Stimulated activated CD8-positive, alpha-beta memory T cell treated with anti-CD3 and anti-CD28 coated beads, Interleukin-12 subunit alpha, Interleukin-12 subunit beta, amount 100 ng/mL, for 24 hours (primary cell): ENCODE measurements around the gene OVOL2.
"Not testable (repeated sequence)": the region's sequence is repeated elsewhere in the genome, so short reads cannot be mapped to it uniquely, and the experiment has no call there.

ENCODE experiments used
- DNase-seq: peaks from one replicate; pipeline ENCODE4 v3.0.0-alpha.2; 2020; ENCODE audit errors: extremely low read depth

OVOL2 gene

GRCh38 chr20:18057994-18058349 lies 256 bp upstream of the OVOL2 start:
- DNase-seq: no peak

GRCh38 chr20:18056174-18057100 lies 1.3 kb downstream of the OVOL2 start:
- no peak for DNase-seq

DNA sequence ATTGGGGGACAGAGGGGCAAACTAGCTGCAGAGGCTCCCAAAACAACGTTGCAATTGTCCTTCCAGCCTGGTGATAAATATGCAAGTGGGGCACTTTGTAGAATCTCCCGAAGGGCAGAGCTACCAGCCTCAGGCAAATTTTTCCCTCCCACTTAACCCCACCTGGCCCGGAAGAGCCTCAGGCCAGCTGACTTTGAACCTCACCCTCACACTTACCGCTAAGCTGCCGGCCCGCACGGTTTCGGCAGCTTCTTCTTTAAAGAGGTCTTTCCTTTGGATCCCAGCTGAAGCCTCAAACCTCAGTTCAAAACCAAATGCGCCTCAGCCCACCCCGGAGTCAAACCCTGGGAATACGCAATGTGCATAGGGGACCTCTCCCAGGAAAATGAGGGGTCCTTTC lies 2.5 kb downstream of the OVOL2 start:
- DNase-seq: no peak

GRCh38 chr20:18052856-18053255 lies 4.9 kb downstream of the OVOL2 start:
- no peak for DNase-seq

- DNase-seq: no peak
Measured at GRCh38 chr20:18050628-18051027, 7.1 kb downstream of the OVOL2 start.

GRCh38 chr20:18048176-18048575 lies 9.5 kb downstream of the OVOL2 start:
- no peak for DNase-seq

- no peak for DNase-seq
Measured at GRCh38 chr20:18046535-18046934, 11.2 kb downstream of the OVOL2 start.

GRCh38 chr20:18042229-18042628 lies 15.5 kb downstream of the OVOL2 start:
- DNase-seq: no peak

DNA sequence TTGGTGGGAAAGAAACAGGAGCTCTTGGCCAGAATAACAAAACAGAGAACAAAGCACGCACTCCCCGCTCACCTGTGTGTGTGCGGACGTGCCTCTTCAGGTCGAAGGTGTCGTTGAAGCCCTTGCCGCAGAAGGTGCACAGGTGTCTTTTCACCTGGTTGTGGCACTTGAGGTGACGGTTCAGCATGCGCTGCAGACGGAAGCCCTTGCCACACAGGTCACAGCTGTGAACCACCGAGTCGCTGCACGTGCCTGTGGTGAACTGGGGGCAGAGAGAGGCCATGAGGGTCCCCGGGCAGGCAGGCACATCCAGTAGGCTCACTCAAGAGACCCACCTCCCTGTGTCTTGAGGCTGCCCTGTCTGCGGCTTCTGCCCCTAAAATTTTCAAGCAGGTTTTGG lies 16.3 kb downstream of the OVOL2 start:
- DNase-seq: no peak

DNA sequence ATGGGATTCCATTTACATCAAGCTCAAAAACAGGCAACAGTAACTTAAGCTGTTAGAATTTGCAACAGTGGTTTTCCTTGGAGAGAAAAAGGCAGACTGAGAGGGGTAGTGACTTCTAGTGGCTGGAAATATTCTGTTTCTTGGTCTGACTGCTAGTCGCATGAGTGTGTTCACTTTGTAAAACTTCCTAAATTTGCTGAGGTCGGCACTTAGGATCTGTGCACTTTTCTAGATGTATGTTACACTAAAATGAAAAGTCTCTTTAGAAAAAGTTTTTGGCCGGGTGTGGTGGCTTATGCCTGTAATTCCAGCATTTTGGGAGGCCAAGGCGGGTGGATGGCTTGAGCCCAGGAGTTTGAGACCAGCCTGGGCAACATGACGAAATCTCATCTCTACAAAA lies 18.7 kb downstream of the OVOL2 start:
- no peak for DNase-seq

- DNase-seq: no peak
Measured at GRCh38 chr20:18034039-18034438, 23.7 kb downstream of the OVOL2 start.

DNA sequence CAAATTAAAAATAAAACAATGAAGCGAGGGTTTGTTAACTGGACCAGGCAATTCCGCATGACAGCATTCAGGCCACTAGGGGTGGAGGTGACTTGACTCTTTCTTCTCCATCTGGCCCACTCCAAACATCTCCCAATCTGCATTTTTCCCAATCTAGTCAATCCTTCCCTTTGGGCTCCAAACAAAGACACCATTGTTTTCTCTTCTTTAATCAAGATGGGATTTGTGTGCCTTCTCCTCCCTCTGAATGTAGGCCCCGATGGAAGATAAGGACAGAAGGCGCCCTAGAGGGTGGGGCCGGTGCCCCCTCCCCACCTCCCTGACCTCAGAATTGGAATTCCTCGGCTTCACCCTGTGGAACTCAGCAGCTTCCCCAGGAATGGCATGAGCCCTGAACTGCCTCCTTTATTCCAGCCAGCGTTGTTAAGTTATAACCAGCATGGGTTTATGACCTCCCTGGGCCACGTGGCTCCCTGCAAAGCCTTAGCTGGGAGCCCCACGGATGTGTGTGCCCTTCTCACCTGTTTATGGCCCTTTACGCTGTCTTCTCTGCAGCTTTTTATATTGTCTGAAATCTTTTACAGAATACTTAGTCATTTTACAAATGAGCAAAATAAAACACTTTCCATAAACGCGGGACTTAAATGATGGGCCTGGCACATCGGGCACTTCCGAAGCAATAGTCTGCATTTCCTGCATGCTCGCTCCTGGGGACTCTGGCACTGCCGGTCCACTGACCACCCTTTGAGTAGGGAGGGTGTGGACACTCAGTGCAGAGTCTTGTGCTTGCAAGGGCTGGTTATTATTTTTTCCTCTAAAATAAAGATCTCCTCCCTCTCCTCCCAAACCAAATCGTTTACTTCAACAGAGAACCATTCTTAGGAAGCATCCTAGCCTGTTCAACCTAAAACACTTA lies 24.5 kb downstream of the OVOL2 start:
- no peak for DNase-seq

DNA sequence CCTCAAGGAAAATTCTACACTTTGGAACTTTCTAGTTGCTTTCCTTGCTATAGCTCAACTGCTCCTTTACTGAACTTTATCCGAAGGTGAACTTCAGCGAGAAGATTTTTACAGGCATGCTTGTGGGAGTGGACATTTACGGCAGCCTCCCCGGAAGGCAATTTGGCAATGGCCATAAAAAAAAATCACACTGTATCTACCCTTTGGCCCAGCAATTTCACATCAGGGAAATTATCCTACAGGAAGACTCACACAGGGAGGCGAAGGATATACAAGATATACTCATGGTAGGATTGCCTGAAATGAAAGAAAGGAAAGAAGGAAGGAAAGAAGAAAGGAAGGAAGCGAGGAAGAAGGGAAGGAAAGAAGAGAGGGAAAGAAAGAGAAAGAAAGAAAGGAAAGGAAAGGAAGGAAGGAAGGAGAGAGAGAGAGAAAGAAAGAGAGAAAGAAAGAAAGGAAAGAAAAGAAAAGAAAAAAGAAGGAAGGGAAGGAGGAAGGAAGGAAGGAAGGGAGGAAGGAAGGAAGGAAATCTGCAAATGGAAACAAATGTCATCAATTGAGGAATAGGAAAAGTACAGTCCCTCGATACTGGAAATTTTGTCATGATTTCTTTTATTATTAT lies 25.7 kb downstream of the OVOL2 start:
- DNase-seq: no peak

- no peak for DNase-seq
Measured at GRCh38 chr20:18031050-18031449, 26.7 kb downstream of the OVOL2 start.

DNA sequence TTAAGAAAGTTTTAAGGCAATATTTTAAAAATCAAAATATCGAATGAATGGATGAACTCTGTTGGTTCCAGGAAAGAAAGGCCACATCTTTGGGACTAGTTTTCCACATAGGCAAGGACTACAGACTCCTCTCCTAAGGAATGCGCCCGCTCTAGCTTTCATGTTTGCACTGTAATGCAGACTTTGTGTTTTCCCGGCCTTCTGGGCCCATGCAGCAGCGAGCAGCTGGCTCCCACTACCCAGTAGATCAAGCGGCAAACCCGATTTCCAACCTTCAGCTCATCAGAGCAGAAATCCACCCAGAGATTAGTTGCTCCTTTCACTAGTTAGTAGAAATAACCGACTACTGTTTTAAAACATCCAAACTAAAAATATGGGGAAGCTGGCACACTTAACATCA lies 27.7 kb downstream of the OVOL2 start:
- DNase-seq: no peak

GRCh38 chr20:18027011-18027410 lies 30.7 kb downstream of the OVOL2 start:
- DNase-seq: not testable (repeated sequence)

DNA sequence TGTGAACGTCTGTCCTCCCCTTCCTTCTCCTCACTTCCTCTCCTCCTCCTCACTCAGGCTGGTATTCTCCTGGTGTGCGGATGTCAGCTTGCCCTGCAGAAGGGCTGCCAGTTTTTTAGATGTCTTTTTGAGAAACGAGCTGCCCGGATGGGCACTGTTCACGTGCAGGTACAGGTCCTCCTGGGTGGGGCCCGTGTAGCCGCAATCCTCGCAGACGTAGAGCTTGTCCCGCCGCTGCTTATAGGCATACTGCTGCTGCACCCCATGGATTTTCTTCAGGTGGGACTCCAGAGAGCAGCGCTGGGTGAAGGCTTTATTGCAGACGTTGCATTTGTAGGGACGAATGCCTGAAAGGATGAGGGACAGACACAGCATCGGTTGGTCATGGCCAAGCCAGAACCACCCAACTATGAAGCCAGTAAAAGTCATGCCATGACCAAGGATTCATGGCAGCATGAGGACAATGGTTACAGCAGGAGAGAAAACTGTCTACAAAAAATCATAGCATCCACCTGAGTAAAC lies 33.0 kb downstream of the OVOL2 start:
- no peak for DNase-seq

GRCh38 chr20:18020931-18021330 lies 36.8 kb downstream of the OVOL2 start:
- DNase-seq: no peak

GRCh38 chr20:18019068-18019467 lies 38.6 kb downstream of the OVOL2 start:
- DNase-seq: no peak

DNA sequence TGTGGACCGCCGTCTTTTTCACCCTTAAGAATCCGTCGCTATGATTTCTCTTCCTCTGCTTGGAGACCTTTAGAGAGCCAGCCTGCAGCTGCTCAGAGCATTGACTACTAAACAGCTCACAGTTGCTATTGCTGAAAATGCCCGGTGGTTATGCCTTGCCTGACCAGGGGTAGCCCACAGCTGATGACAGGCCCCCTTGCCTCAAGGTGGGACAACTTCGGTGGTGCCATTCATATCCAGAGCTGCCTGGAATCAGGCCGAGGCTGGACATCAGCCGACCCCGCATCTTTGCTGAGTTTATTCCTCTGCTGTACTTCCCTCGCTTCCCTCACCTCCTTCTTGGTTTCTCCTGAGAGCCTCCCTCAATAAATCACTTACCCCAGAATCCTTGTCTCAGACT lies 39.6 kb downstream of the OVOL2 start:
- no peak for DNase-seq

DNA sequence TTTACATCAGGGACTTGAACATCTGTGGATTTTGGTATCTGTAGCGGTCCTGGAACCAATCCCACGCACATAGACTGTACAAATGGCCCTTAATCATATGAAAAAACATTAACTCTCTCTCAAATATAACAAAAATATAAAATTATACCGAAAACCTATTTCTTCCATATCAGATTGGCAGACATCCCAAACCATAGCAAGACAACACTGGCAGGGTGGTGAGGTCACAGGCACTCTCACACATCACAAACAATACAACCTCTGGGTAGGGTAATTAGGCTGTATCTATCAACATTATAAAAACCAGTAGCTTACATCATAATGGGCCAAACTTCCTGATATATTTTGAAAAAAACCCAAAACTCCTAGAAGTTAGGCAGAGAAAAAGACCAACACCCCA lies 40.9 kb downstream of the OVOL2 start:
- DNase-seq: no peak

DNA sequence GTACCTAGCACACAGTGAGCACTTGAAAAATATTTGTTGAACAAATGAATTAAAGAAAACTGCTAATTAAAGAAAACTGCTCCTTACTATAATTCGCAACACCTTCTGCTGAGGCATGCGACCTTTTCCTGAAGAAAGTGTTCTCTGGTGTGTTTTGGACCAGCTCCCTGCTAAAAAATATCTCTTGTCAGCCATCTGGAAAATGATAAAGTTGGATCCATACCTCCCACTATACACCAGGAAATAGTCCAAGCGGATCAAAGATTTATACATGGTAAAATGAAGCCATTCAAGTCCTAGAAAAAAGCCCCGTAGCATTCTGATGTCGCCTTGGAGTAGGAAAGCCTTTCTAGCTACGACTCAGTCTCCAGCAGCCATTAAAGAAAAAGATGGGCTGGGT lies 43.3 kb downstream of the OVOL2 start:
- no peak for DNase-seq
